HG02840 (cell line): ENCODE results near the gene CHST8.
"Not testable (repeated sequence)": the region's sequence is repeated elsewhere in the genome, so short reads cannot be mapped to it uniquely, and the experiment has no call there.

ENCODE experiments used
- ATAC-seq: cut with Tn5 transposase; IDR thresholded peaks from one replicate; pipeline ENCODE4 v1.9.1; 2021; ENCODE audit warnings: mild to moderate bottlenecking, moderate library complexity, moderate number of reproducible peaks; ENCODE audit not compliant: unreplicated experiment, low FRiP score

The CHST8 gene

DNA sequence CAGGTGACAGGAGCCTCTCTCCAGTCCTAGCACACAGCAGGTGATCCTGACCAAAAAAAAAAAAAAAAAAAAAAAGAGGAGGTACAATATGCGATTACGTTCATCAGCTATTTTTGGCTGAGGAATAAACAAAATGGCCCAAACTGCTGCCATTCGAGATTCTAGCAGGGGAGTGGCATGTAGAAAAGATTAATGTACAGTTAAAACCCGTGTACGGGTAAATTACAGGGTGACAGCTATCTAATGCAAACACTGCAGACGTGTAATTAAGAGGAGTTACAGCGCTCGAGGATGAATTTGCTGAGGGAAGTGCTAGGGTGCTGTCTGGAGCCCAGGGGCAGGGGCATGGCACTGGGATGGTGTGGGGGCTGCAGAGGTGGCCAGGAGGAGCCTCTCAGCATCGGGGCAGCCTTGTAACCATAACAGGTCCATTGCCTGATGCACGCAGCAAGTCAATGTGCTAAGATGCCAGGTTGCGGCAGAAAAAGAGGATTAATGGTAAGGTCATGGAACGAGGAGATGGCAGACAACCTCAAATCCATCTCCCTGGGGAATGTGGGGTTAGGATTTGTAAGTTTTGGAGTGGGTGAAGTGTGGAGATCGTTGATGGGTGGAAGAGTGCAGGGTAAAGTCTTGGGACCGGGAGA is 17.4 kb downstream of the CHST8 start:
- no peak for ATAC-seq

DNA sequence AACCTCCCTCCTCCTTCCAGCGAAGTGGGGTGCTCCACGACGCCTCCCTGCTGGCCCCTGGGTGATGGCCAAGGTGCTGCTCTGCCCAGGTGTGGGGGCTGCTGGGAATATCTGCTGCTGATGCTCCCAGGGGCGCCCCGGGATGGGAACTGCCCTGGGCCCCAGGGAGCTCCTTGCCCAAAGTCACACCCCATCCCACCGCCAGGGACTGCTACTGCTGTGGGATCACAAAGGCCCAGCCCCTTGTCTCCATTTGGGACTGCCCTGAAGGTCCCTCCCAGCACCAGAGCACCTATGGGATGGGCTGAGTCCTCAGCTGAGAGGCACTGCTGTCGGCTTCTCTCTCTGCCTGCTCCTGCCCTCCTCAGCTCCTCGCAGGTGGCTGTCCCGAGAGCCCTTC is 19.0 kb downstream of the CHST8 start:
- ATAC-seq = no peak

DNA sequence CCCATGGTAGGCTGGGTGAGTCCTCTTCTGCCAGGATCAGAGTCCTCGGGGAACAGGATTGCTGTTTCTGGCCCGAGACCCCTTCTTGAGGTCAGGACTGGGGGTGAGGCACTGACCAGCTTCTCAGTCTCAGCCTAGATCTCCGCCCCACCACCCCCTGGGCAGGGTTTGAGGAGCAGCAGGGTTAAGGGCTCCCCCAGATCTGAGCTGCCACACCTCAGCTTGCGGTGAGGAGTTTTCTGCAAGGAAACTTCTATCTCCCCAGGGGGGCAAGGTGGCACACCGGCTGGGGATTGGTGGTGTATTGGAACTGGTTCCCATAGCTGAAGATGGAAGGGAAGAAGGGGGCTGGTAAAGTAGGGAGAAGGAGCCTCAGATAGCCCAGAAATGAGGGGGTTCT is 19.5 kb downstream of the CHST8 start:
- ATAC-seq = no peak

DNA sequence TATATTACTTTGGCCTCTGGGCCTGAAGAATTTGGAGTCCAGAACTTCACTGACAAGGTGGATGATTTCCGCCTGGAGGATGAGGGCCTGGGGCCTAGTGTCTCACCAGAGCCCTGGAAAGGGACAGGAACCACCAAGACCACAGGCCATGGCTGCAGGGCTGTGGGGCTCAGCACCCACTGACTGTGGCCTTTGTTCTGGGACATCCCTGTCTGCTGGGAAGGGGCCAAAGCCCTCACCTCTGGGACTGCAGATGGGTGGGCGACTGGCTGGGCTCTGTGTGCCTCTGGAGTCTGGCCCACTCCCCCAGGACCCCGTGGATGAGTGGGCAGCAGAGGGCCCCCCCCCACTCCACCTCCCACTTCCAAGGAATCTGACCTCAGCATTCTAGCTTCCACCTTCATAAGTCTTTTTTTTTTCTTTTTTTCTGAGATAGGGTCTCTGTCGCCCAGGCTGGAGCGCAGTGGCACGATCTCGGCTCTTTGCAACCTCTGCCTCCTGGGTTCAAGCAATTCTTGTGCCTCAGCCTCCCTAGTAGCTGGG is 20.3 kb downstream of the CHST8 start:
- ATAC-seq = no peak

DNA sequence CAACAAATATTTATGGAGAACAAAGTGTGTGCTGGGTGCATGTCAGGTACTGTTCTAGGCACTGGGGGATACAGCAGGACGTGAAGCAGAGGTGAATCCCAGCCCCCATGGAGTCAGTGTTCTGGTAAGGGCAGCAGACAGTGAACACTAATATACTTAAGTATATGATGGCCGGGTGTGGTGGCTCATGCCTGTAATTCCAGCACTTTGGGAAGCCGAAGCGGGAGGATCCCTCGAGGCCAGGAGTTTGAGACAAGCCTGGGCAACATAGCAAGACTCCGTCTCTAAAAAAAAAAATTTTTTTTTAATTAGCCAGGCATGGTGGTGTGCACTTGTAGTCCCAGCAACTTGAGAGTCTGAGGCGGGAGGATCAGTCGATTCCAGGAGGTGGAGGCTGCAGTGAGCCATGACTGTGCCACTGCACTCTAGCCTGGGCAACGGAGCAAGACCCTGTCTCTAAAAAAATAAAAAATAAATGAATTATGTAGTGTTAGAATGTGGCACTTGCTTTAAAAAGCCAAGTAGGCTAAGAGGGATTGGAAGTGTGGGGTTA is 22.6 kb downstream of the CHST8 start:
- ATAC-seq = no peak

DNA sequence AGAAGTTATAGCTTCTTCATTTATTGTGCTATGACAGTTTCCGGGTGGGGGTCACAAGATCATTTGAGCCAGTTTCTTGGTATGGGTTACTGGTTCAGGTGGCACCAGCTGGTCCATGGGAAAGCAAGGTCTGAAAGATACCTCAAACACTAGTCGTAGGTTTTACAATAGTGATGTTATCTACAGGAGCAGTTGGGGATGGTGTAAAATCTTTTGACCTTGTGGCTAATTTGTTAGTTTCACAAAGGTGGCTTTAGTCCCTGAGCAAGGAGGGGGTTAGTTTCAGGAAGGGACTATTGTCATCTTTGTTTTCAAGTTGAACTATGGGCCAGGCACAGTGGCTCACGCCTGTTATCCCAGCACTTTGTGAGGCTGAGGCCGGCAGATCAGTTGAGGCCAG is 24.6 kb downstream of the CHST8 start:
- ATAC-seq = no peak

DNA sequence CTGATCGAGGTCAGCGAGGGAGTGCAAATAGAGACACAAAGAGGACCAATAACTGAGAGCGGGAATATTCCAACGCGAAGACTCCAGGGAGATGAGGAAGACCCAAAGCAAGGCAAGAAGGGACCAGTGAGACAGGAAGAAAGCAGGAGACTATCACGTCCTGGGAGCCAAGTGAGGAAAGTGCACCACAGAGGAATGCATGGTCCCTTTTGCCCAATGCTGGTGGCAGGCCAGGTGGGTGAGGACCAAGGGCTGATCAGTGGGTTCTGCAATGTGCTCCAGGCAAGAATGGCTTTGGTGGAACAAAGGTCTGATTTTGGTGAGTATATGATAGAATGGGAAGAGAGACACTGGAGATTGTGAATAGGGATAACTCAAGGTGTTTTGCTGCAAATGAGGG is 25.4 kb downstream of the CHST8 start:
- no peak for ATAC-seq

DNA sequence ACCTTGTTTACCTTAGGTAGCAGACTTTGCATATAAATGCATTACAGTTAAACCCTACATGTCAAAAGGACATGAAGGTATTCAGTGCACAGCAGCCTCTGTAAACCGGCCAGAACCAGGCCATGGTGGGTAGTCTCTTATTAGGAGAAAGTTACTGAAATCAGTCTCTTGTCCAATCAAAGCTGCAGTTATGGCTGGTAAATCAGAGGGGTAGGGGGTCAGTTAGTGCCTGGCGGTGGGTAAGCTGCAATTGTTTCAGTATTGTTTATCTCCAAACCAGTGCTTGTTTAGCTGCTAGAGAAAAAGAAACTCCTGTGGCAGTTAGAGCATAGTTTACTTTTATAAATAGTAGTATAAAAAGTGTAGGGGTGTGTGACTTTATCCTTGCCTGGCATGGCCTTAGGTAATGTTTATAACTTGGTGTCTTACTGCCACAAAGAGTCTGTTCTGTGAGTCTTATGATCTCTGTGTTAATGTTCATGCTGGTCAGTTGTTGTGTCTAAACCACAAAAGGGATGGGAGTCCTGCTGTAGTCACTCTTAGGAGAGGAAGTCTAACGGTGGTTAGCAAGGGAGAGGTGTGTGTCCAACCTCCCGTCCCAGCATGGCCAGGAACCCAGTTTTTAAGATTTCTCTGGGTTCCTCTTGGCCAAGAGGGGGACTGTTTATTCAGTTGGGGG is 28.0 kb downstream of the CHST8 start:
- no peak for ATAC-seq

DNA sequence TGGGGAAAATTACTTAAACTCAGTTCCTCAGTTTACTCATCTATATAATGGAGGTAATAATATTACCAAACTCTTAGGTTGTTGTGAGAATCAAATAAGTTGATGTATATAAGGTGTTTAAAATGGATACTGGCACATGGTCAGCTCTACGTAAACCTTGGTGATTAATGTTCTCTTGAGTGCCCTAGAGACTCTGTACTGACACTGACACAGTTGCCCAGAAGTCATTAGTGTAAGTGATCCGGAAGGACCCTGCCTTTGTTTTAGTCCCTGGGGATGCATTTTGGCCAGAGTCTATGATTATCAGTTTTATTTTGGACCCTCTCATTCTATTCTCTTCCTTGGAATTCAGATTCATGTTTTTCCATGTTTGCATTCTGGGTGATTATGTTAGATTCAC is 31.9 kb downstream of the CHST8 start:
- ATAC-seq = no peak

DNA sequence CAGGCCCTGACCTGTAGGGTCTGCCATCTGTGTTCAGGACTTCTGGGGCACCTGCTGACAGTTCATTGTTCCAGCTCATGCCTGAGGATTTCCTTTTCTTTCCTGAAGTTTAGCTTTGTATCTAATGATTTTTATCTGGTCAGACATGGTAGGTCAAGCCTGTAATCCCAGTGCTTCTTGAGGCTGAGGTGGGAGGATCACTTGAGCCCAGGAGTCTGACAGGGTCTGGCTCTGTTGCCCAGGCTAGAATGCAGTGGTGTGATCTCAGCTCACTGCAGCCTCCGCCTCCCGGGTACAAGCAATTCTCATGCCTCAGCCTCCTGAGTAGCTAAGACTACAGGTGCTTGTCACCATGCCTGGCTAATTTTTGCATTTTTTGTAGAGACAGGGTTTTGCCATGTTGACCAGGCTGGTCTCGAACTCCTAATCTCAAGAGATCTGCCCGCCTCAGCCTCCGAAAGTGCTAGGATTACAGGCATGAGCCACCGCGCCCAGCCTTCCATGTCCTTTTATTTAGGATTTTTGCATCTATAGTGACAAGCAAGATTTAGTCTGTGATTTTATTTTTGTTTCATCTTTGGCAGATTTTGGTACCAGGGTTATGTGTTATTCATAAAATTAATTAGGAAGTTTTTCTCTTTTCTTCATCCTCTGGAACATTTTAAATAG is 33.2 kb downstream of the CHST8 start:
- ATAC-seq = no peak

DNA sequence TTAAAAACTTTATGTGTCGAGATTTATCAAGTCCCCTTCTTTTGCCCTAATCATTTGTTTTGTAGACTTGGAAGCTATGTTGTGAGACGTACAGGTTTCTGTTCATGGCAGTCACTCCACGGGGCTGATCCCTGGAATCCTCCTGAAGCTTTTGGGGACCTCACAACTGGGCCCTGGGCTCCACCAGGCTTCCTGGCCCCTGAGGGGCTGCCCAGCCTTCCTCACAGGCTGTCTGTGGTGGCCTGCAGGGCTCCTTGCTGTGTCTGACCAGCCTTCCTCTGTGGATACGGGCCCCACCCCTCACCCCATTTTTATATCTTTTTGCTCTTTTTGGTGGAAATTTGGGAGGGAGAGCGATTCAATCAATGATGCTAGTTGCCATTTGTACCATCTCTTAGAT is 38.1 kb downstream of the CHST8 start:
- ATAC-seq = no peak

DNA sequence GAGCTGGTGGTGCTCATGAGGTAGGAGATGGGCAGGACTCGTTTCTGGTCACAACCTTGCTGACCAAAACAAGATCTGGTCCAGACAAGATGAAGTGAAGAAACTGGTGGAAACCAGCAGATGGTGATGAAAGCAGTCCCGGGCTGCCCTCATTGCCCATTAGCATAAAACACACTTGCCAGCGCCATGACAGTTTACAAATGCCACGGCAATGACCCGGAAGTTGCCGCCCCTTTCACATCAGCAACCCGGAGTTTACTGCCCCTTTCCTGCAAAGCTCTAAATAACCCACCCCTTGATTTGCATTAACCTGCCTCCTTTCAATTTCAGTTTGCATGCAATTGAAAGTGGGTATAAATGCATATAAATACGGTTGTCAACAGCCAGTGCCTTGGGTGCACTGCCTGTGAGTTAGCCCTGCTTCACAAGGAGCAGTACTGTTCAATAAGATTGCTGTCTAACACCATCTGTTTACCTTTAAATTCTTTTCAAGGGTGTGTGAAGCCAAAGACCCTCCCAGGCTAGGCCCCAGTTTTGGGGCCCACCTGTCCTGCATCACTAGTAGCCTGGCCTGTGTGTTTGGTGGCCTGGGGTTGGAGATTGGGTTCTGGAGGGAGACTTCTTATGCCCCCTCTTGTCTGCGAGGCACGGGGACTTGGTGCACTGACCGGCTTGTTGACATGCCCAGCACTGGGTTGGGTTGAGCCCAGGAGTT is 38.8 kb downstream of the CHST8 start:
- ATAC-seq = no peak

DNA sequence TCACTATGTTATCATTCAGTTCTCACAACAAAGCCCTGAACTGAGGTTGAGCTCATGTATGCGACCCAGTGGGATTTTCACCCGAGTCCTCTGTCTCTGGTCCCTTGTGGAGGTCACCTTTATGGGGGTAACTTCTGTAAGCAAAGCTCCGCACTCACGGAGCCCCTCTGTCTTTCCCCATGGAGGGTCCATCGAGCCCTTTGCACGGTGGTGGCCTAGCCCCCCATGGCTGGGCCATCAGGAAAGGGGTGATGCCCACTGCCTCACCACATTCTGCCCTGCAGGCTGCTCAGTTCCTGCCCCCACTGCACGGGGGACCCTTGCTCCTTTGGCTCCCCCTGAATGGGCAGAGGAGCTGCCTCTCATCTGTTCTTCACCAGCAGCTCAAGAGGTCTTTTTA is 39.6 kb downstream of the CHST8 start:
- no peak for ATAC-seq

DNA sequence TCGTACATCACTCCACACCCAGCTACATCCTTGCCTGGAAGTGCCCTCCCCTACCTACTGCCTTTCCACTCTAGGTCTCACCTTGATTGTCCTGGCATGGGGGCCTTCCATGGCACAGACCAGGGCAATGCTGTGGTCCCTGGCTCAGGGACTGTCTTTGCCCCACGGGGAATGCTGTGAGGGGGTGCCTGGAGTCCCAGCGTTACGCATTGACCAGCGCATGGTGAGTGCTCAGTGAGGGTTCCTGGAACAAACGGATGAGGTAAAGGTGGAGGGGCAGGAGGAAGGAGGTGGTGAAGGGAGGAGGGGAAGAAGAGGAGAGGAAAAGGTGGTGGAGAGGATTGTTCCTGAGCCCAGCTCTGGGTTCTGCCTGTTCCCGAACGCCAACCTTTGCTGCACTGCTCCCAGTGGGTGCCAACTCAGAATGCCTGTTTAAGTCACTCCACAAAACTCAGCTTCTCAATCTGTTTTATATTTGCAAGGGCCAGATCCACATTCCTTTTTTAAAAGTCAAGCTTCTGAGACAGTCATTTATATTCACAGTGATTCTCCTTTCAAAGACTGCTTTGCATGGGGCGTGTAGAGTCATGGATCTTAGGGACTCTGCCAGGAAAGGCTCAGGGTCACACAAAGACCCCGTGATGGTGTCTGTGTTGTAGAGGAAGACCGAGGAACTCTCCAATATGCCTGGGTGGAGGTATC is 40.8 kb downstream of the CHST8 start:
- no peak for ATAC-seq

DNA sequence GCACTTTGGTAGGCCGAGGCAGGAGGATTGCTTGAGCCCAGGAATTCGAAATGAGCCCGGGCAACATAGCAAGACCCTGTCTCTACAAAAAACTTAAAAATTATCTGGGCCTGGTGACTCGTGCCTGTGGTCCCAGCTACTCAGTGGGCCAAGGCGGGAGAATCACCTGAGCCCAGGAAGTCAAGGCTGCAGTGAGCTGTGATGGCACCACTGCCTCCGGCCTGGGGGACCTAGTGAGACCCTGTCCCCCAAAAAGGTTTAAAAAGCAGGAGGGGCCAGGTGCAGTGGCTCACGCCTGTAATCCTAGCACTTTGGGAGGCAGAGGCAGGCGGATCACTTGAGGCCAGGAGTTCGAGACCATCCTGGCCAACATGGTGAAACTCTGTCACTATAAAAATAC is 41.6 kb downstream of the CHST8 start:
- not testable (repeated sequence) for ATAC-seq

DNA sequence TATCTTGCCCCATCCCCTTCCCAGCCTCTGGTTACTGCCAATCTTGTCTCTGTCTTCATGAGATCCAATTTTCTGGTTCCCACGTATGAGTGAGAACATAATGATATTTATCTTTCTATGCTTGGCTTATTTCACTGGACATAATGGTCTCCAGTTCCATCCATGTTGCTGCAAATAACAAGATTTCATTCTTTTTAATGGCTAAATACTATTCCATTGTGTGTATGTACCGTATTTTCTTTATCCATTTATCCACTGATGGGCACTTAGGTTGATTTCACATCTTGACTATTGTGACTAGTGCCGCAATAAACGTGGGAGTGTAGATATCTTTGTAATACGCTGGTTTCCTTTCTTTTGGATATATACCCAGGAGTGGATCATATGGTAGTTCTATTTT is 43.0 kb downstream of the CHST8 start:
- ATAC-seq = no peak

DNA sequence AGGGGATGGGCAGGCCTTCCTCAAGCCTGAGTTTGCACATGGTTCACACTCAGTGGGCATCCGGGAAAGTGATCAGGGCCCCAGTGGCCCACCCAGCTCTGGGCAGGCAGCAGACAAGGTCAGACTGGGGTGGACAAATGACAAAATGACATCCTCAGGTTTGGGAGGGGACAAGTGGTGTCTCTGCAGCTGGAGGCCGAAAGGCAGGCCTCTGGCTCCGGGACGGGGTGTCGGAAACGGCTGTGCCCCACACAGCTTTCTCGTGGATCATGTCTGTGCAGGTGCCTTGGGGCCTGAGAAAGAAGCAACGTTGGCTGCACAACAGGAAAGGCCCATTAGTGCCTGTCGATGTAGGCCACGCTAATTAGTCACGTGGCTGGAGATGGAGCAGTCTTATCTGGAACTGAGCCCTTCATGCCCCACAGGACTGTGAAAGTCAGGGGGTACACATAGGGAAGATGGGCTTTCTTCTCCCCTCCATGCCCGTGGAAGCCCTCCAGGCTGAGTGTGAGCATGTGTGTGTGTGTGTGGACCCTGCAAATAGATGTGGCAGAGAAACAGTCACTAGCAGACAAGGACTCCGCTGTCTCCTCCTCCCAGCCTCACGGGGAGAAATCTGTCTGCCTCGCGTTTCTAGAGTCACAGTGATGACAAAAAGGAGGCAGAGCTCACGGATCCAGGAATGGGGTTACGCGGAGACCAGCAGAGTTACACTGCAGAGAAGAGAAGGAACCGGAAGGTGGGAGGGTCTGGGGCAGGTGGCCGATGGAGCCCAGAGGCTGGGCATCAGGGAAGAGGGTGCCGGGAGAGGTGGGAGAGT is 44.2 kb downstream of the CHST8 start:
- ATAC-seq = no peak

DNA sequence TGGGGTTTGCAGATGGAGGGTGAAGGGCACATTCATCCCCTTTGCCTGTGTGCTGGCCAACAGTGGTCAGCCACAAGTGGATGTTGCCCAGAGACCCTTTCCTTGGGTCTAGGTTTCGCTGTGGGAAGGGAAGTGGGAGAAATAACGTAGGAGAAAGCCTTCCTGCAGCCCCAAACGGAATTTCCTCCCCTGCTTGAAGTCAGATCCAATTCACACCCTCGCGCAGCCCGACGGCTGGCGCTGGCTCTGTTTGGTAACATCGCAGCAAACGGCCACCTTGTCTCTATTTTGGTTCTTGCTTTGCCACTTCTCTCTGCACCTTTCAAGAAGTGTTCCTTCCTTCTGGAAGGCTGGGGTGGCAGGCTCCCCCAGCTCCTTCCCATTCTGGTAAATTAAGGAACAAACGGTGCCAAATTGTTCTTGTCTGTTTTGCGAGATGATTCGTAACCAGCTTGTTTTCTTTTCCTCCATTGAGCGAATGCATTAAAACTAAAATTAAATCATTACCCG is 45.4 kb downstream of the CHST8 start:
- ATAC-seq = no peak

DNA sequence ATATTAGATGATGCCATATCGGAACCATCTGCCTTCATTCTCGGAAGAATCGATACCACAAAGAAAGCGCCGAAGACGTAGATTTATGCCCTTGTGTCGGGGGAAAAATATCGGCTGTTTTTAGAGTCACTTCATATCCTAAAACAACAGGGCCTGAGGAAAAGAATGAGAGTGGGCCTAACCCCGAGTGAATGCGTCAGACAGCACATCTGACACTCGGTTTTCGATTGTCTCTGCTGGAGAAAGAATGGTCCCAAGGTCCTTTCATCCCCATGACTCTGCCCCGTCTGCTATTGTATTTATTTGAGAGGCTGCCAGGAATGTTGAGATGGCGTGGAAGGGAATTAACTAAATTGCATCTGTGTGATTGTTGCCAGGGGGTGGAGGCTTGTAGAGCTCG is 46.1 kb downstream of the CHST8 start:
- ATAC-seq = no peak
